GM21786 (cell line): Measurements from ENCODE around the gene LSS.
"Not testable (repeated sequence)": the region's sequence is repeated elsewhere in the genome, so short reads cannot be mapped to it uniquely, and the experiment has no call there.

ENCODE experiments used
- ATAC-seq: cut with Tn5 transposase; IDR thresholded peaks from one replicate; pipeline ENCODE4 v1.9.1; 2021; ENCODE audit not compliant: unreplicated experiment

The LSS gene

DNA sequence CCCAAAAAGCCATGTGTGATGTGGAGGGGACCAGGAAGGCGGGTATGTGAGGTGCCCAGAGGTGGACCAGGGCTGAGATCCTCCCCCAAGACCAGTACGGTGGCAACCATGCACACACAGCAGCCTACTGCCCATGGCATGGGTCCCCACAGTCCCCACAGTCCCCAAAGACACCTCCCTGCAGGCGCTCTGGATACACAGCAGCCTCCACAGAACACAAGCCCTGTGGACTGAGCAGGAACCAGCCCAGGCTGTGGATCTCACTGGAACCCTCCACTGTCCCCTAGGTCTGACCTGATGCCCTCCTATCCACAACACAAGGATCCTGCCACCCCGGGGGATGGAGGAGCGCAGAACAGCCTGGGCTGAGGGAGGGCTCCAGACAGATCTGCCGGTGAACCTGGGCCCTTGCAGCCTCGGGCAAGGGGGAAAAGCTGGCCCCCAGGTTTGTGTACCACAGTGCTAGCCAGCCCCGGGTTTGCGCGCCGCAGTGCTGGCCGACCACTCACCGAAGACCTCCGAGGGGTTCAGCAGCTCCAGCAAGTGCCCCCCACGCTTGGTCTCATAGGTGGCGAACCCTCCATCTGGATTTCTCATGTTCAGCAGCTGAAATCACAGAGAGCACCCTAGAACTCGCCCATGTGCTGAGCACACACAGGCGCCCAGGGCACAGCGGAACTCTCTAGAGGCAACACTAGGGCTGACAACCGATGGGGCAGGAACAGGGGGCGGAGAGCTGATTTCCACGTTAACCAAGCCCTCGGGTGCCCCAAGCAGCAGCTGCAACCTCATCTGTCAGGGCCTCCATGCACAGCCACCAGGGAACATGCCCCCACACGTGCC lies 22.2 kb downstream of the LSS start:
- no peak for ATAC-seq

DNA sequence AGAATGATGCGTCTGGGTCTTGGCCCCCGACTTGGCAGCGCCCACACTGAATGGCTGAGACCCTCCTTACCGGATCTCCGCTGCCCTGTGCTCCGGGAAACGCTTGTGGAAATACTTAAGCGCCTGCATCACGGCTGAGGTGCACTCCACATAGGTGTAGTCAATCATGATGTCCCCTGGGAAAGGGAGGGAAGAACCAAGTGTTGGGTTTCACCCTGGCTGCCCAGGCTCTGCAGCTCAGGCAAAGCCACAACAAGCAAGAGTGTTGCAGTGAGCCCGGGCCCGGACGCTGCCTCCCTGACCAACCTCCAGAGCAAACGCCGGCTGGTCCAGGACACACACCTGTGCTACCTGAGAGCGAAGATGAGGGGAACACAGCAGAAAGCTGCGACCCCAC lies 22.8 kb downstream of the LSS start:
- ATAC-seq = no peak

DNA sequence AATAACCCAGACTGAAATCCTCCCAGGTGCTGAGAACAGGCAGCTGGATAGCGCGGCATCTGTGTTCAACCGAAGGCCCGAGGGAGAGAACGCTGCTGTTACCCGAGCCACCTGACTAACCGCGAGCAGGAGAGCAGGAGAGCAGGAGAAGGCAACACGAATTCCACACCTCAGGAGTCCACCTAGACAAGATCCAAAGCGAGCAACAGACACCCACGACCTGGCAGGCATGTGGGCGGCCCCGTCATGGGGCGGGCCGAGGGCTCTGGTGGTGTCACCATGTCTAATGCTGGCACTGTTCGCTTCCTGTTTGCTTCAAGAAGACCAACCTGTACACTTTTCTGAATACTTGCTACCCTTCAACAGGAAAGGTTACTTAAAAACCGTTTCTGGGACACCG lies 23.4 kb downstream of the LSS start:
- no peak for ATAC-seq

DNA sequence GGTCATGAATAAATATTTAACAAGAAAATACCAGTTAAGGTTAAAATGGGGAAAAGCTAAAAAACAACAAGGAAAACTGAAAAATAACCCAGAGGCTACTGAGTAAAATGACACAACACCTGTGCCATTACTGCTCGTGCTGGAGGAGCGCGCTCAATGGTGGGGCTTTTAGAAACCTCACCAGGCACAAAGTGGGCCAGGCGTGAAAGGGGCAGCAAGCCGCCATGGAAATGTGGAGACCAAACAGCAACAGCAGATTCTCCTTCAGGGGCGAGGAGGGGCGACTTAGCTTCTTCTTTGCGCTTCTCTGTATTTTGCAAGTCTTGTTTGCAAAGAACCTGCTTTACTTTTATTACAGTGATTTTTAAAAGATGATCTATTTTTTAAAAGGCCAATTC lies 25.4 kb downstream of the LSS start:
- no peak for ATAC-seq

DNA sequence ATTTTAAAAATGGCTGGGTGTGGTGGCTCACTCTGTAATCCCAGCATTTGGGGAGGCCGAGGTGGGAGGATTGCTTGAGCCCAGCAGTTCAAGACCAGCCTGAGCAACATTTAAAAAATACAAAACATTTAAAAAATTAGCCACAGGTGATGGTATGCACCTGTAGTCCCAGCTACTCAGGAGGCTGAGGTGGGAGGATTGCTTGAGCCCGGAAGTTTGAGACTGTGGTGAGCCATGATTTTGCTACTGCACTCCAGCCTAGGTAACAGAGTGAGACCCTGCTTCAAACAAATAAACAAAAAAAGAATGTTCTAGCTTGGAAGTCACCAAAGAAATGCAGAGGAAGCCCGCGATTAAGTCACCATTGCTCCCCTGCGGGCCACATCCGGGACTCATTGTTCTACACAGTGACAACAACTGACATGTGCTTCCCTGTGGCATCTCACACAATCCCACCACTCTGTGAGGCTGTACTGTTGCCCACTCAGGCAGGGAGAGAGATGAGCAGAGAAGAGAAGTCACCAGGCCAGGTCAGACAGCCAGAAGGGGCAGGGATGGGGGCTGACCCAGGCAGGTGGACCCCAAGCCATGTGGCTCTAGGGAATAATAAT lies 25.9 kb downstream of the LSS start:
- ATAC-seq = no peak

DNA sequence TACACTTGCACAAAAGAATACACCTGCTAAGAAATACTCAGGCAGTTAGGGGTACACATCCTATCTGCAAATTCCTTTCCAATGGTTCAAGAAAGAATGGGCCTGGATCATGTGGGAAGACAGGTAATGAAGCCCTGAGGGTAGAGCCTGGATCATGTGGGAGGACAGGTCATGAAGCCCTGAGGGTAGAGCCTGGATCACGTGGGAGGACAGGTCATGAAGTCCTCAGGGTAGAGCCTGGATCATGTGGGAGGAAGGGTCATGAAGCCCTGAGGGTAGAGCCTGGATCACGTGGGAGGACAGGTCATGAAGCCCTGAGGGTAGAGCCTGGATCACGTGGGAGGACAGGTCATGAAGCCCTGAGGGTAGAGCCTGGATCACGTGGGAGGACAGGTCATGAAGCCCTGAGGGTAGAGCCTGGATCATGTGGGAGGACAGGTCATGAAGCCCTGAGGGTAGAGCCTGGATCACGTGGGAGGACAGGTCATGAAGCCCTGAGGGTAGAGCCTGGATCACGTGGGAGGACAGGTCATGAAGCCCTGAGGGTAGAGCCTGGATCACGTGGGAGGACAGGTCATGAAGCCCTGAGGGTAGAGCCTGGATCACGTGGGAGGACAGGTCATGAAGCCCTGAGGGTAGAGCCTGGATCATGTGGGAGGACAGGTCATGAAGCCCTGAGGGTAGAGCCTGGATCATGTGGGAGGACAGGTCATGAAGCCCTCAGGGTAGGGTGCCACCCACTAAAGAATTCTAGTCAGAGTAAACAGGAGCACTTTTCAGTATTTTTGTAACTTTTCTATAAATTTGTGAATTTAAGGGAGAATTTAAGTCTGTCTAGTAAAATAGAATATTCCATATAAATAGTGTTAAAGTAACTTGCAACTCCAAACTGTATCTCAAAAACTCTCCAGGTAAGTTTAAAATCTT lies 27.4 kb downstream of the LSS start:
- not testable (repeated sequence) for ATAC-seq

DNA sequence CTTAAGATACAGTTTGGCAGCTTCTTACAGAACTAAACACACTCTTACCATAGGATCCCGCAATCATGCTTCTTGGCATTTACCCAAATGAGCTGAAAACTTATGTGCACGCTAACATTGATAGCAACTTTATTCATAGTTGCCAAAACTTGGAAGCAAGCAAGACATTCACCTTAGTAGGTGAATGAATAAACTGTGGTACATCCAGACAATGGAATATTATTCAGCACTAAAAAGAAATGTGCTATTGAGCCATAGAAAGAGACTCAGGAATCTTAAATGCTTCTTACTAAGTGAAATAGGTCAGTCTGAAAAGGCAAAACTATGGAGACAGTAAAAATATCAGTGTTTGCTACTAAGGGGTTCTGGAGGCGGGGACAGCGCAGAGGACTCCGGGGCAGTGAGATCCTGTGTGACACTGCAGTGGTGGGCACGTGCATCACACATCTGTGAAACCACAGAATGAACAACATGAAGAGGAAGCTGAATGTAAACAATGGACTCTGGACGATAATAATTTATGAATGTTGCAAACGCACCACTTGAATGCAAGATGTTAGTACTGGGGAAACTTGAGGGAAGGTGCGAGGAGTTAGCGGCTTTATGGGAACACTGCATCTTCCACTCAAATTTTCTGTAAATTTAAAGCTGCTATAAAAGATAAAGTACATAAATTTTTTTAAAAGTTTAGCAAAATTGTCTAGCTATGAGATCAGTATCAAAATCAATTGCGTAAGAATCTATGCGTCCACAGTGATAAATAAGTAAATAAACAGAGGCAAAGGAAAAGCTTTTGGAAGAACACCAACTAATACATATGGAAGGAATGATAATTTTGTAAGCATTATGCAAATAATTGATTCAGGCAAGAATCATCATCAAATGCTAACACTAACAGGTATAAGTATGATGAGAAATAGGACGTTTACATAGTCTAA lies 28.9 kb downstream of the LSS start:
- ATAC-seq = no peak

DNA sequence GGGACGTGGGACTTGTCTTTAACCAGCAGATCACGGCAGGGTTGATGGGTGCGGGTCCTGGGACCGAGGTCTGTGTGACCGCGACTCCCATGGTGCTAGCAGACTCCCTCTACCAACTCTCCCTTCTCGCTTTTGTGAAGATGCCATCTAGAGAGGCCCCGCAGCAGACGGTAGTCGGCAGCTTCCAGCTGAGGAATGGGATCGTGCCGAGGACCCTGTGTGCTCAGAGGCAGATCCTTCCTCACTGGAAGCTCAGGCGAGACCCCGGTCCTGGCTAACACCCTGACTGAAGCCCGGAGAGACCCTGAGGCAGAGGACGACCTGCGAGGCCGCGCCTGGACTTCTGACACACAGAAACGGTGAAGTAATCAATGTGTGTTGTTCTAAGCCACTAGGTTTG lies 31.8 kb downstream of the LSS start:
- ATAC-seq = no peak

DNA sequence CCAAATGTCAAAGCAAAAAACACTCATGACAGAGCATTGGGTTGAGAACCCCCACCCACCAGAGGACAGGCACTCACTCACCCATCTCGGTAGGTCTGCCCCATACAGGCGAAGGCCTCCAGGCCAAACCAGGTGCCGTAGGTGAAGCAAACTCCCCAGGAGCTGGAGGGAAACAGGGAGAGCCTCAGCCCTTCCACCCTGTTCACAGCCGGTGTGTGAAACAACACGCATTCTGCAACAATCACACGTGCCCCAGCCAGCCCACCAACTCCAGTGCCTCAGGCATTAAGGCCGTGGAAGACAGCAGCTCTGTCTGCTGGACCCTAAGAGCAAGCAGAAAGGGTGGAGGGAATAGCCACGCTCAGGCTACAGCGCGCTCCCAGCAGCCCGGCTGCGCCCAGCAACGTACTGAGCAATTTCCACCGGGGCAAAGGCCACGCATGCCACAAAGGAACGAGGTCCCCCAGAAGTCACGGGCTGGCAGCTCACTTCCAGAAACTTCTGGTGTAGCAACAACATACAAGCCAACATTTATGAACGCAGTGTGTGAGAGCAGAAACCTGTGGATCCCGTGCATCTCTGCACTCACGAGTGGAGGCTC lies 32.9 kb downstream of the LSS start:
- ATAC-seq = no peak

DNA sequence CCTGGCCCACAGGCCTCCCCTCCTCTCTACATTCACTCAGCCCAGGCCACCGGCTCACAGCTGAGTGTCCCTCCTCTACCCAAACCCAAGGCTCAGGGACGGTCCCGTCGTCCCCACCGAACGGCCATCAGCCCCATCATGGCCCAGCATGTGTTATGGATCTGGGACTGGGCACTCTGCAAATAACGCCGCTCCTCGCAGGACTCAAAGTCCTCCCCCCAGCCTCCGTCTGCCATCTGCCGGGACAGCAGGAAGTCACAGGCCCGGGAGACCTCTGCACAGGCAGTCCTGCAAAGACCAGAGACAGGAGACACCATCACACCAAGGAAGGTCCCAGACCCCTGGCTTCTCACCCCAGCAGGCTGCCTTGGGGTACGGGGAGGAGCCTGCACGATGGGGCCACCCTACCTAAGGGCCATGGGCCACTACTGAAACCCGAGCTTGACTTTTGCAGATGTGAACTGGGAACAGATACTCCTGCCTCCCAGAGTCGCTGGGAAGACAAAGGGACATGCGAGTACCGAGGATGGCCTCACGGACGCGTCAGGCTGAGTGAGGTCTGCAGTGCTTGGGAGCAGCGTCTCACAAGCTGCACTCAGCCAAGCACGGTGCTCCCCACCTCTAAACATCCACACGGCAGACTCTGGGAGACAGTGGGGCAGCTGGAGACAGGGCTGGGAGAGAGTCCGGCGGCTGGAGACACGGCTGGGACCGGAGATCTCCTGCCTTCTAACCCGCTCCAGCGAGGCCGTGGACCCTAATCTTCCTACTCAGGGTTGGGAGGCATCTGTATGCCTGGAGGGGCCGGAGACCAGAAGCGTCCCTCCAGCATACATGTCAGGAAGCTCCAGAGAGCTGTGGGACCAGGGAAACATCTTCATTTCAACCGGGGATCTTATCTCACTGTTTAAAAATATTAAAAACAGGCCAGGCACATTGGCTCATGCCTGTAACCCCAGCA lies 33.9 kb downstream of the LSS start:
- ATAC-seq = no peak

DNA sequence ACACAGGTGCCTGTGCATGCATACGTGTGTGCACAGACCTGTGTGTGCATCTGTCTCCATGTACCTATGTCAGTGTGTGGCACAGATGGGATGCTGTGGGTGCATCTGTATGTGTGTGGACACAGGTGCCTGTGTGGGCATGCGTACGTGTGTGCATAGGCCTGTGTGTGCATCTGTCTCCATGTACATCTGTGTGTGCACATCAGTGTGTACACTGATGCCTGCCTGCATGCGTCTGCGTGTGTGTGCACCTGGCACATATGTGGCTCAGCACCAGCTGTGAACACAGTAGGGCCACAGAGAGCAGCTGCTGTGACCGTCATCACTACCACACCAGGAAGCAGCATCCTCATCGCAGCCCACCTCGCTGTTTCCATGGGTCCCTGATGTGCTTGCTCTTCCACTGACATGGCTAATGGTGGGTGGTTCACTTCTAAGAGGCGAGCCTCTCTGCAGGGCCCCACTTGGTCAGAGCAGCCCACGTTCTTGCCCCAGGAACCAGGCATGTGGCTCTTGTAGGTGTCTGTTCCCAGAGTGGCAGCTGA lies 34.7 kb downstream of the LSS start:
- no peak for ATAC-seq

DNA sequence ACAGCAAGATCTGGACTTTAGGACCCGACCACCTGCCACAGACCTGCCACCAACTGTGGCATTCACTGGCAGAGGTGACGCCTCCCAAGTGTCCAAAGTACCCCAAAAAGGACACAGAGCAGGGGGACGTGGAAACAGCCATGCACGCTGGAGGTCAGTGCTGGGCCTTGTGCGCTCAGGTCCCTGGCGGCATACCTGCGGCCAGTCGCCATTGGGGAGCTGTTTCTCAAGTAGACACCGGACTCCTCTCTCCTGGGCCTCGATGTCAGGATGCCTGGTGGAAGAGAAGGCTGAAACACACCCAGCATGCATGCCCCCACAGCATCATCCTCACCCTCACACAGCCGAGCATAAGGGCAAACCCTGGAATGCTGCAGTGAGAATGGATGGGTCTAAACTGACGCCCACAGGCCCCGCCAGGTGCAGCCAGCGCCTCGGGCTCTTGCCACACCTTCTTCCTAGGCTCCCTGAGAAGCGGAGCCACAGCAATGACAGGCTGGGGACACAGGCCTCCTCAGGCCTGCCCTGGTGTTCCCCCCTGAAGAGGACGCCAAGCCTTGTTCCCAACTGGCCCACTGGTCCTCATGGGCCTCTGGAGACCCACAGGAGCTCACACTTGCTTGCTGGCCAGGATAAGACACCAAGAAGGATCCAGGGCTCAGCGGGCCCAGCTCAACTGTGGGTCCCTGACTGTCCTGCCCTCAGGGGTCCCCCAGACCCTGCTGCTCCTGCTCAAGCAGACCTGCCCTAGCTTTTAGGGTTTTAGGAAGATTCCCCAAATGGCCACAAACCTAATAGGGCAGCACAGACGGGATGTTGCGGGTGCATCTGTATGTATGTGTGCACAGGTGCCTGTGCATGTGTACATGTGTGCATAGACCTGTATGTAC lies 36.6 kb downstream of the LSS start:
- no peak for ATAC-seq

DNA sequence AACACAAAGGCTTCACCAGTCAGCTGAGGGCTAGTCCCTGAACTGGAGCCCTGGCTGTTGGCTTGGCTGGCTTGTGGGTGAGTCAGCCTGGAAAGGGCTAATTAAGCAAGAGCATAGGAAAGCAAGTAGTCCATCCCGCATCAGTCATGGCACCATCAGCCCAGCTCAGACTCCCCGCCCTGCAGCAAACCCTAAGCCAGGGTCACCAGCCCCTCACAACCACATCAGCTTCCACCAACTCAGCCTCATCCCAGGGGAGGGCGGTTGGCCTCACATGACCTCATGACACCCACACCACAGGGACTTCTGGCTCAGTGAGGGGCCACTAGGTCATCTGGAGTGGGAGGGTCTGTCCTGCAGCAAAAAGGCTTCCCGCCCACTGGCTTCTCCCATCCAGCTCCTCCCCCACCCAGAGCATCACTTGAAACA lies 37.3 kb downstream of the LSS start:
- no peak for ATAC-seq

DNA sequence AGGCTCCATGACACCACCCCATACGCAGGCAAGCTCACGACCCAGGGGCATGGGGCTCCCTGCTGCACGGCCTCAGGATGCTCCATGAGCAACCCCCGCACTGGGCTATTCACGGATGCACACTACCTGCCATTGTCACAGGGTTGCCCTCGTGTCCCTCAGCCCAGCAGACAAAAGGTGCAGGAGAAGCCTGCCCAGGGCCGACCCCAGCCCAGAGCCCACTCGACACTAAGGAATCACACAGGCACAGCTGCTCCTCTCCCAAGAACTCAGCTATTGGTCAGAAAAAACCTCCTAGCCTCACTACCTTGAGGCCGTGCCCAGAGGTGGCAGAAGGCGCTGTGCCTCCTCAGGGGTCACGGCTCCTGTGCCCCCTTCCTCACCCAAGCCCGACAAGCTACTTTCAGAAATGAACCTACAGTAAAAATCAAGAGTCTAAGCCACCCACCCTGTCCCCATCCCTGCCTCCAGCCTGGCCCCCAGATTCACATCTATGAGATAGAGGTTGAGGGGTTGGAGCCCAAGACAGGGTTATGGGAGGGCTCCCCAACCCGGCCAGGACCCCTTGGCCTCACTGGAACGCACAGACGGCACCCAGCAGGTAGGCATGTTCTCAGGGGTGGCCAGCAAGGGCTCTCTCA lies 38.0 kb downstream of the LSS start:
- ATAC-seq = no peak

DNA sequence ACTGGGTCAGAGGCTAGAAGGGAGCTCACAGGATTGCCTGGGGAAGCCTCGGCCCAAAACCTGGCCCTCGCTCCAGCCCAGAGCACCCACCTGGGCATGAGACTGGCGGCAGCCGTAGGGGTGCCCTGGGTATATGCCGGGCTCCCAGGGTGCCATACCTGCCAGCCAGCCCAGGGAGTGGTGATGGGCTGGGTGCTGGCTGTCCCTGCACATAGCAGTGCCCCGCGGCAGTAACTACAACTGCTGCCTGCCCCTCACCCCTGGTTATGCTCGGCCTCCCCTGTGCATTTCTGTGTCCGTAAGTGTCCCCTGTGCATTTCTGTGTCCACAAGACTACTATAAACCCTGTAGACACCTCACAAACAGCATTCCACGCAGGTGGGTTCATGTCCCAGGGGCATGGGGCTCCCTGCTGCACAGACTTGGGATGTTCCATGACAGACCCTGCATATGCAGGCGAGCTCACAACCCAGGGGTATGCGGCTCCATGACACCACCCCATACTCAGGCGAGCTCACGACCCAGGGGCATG lies 38.5 kb downstream of the LSS start:
- no peak for ATAC-seq

DNA sequence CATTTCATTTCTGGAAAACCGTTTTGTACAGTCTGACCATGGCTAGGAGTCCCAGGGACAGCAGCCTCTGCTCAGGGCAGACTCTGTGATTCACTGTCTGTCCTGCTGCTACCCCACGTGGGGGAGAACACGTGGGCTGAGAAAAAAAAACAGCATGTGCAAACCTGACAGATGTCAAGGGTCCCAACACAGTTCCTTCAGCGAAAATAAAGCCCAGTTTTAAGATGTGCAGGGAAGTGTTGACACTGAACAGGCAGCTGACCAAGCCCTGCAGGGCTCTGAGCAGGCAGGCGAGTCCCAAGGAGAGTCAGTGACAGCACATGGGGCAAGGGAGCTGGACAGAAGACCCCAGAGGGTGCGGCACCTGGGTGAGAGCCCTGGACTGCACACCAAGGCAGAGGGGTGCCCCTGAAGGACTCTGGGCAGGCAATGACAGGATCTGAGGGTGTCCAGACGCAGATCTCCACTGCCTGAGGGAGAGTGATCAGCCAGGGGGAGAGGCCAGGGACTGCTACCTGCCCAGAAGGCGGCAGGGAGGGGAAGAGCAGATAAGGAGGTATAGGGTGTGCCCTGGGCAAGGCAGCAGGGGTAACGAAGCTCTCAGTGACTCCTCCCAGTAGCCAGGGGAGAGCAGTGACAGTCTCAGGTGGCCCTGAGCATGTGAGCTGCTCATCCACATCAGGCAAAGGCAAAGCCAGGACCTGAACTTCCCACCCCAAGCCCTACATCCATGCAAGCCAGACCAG lies 39.2 kb downstream of the LSS start:
- ATAC-seq = no peak
